Germinal center (tissue), 1 donor: ENCODE results near the gene HPRT1.

Experiments used
- DNase-seq: peaks from one replicate; pipeline ENCODE4 v3.0.0; 2012; ENCODE audit warnings: mixed read lengths, low spot score

Gene HPRT1

GRCh38 chrX:134476284-134476683, 16.3 kb downstream of the HPRT1 start:
- no peak for DNase-seq

GRCh38 chrX:134478374-134478773, 18.4 kb downstream of the HPRT1 start:
- no peak for DNase-seq

GRCh38 chrX:134480061-134480460, 20.1 kb downstream of the HPRT1 start:
- DNase-seq, result no peak

GRCh38 chrX:134481339-134481738, 21.4 kb downstream of the HPRT1 start:
- DNase-seq, result no peak

GRCh38 chrX:134482371-134482770, 22.4 kb downstream of the HPRT1 start:
- no peak for DNase-seq

- DNase-seq, result no peak
Measured at GRCh38 chrX:134484039-134484438, 24.1 kb downstream of the HPRT1 start.

GRCh38 chrX:134501941-134502340, 42.0 kb downstream of the HPRT1 start:
- no peak for DNase-seq

- DNase-seq, result no peak
Measured at GRCh38 chrX:134502686-134503085, 42.7 kb downstream of the HPRT1 start.

GRCh38 chrX:134512566-134512965, 52.6 kb downstream of the HPRT1 start:
- no peak for DNase-seq

- DNase-seq, result no peak
Measured at GRCh38 chrX:134513091-134513490, 53.1 kb downstream of the HPRT1 start.

- no peak for DNase-seq
Measured at GRCh38 chrX:134520860-134521390, 61.0 kb downstream of the HPRT1 start.

- no peak for DNase-seq
Measured at GRCh38 chrX:134524181-134524580, 64.2 kb downstream of the HPRT1 start.

GRCh38 chrX:134525086-134525792, 65.3 kb downstream of the HPRT1 start:
- no peak for DNase-seq

- DNase-seq, result no peak
Measured at GRCh38 chrX:134526399-134526798, 66.4 kb downstream of the HPRT1 start.

GRCh38 chrX:134528960-134529359, 69.0 kb downstream of the HPRT1 start:
- no peak for DNase-seq

GRCh38 chrX:134529481-134529880, 69.5 kb downstream of the HPRT1 start:
- no peak for DNase-seq

- no peak for DNase-seq
Measured at GRCh38 chrX:134530845-134531244, 70.9 kb downstream of the HPRT1 start.

- no peak for DNase-seq
Measured at GRCh38 chrX:134533352-134533751, 73.4 kb downstream of the HPRT1 start.

GRCh38 chrX:134533952-134534351, 74.0 kb downstream of the HPRT1 start:
- DNase-seq, result no peak

- DNase-seq, result no peak
Measured at GRCh38 chrX:134537179-134537955, 77.4 kb downstream of the HPRT1 start.

- no peak for DNase-seq
Measured at GRCh38 chrX:134538316-134538715, 78.4 kb downstream of the HPRT1 start.

- no peak for DNase-seq
Measured at GRCh38 chrX:134541906-134542305, 81.9 kb downstream of the HPRT1 start.

- no peak for DNase-seq
Measured at GRCh38 chrX:134542485-134542884, 82.5 kb downstream of the HPRT1 start.
